ENCODE measurements around the gene YPEL3. TPM values are rescaled to one million over a fixed set of nuclear protein-coding genes. Genes with fewer than 3 reads are reported as not detected.

The YPEL3 gene
- total RNA-seq, 2 donors from 2014 or later, result 69.2 to 105 TPM

DNA sequence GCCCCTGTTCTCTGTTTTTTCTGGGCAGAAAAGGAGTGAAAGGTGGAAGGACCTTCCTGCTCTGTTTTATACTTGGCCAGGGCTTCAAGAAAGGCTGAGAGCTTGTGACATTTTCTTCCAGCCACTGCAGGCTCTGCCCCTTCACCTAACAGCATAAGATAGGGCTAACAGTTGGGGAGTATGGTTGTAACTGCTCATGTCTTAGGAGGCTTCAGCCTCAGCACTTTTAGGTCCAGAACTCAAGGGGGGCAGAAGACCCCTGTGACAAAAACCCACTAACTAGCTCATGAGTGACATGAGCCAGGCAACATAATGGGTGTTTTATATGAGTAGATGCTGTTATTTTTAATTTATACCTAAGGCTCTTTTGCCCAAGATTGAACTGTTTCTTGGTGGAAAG, 25.5 kb downstream of the YPEL3 start:
- H3K36me3 ChIP-seq, result peaks cover 53% of the 10 kb centered on the region
- H3K27me3 ChIP-seq (replicated peaks; ENCODE audit: insufficient read depth), result no peaks in the 10 kb centered on the region
- DNase-seq (ENCODE audit: low spot score) (no peak), ATAC-seq (ENCODE audit: insufficient number of reproducible peaks, low FRiP score, low read depth) (no peak)
- H3K4me1 ChIP-seq (ENCODE audit: control insufficient read depth in 1 of 2, low read depth in 2 of 2), result peaks cover 27 to 51% of the 10 kb centered on the region in 2 donors
- H3K9me3 ChIP-seq, result no peaks in the 10 kb centered on the region
- TF ChIP-seq, protein P1, sequence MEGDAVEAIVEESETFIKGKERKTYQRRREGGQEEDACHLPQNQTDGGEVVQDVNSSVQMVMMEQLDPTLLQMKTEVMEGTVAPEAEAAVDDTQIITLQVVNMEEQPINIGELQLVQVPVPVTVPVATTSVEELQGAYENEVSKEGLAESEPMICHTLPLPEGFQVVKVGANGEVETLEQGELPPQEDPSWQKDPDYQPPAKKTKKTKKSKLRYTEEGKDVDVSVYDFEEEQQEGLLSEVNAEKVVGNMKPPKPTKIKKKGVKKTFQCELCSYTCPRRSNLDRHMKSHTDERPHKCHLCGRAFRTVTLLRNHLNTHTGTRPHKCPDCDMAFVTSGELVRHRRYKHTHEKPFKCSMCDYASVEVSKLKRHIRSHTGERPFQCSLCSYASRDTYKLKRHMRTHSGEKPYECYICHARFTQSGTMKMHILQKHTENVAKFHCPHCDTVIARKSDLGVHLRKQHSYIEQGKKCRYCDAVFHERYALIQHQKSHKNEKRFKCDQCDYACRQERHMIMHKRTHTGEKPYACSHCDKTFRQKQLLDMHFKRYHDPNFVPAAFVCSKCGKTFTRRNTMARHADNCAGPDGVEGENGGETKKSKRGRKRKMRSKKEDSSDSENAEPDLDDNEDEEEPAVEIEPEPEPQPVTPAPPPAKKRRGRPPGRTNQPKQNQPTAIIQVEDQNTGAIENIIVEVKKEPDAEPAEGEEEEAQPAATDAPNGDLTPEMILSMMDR (IDR thresholded peaks at IDR 0.05), result no peak
- no peak overlapping the region for H3K4me3 ChIP-seq
- no peak overlapping the region for H3K27ac ChIP-seq

DNA sequence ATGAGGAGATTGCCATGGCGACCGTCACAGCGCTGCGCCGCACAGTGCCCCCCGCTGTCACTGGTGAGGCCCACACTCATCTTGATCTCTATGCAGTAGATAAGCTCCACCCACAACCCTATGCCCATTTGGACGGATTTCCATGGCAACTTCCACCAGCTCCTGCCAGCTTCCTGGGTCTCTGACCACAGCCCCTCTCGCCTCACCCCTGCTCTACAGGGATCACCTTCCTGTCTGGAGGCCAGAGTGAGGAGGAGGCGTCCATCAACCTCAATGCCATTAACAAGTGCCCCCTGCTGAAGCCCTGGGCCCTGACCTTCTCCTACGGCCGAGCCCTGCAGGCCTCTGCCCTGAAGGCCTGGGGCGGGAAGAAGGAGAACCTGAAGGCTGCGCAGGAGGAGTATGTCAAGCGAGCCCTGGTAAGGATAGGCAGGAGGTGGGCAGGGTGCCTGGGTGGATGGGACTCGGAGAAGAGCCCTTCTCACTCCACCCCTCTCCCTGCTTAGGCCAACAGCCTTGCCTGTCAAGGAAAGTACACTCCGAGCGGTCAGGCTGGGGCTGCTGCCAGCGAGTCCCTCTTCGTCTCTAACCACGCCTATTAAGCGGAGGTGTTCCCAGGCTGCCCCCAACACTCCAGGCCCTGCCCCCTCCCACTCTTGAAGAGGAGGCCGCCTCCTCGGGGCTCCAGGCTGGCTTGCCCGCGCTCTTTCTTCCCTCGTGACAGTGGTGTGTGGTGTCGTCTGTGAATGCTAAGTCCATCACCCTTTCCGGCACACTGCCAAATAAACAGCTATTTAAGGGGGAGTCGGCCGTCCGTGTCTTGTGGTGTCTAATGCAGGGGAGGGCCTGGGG, 26.2 kb downstream of the YPEL3 start:
- ATAC-seq (ENCODE audit: insufficient number of reproducible peaks, low FRiP score, low read depth) (no peak), DNase-seq (ENCODE audit: low spot score) (no peak)
- H3K4me1 ChIP-seq (ENCODE audit: control insufficient read depth in 1 of 2, low read depth in 2 of 2), result peaks cover 23 to 45% of the 10 kb centered on the region in 2 donors
- H3K27ac ChIP-seq, result no peak overlapping the region
- H3K9me3 ChIP-seq, result no peaks in the 10 kb centered on the region
- TF ChIP-seq, protein P1 (IDR thresholded peaks at IDR 0.05), result no peak
- H3K36me3 ChIP-seq, result peaks cover 53% of the 10 kb centered on the region
- no peaks in the 10 kb centered on the region for H3K27me3 ChIP-seq (replicated peaks; ENCODE audit: insufficient read depth)
- H3K4me3 ChIP-seq, result no peak overlapping the region

DNA sequence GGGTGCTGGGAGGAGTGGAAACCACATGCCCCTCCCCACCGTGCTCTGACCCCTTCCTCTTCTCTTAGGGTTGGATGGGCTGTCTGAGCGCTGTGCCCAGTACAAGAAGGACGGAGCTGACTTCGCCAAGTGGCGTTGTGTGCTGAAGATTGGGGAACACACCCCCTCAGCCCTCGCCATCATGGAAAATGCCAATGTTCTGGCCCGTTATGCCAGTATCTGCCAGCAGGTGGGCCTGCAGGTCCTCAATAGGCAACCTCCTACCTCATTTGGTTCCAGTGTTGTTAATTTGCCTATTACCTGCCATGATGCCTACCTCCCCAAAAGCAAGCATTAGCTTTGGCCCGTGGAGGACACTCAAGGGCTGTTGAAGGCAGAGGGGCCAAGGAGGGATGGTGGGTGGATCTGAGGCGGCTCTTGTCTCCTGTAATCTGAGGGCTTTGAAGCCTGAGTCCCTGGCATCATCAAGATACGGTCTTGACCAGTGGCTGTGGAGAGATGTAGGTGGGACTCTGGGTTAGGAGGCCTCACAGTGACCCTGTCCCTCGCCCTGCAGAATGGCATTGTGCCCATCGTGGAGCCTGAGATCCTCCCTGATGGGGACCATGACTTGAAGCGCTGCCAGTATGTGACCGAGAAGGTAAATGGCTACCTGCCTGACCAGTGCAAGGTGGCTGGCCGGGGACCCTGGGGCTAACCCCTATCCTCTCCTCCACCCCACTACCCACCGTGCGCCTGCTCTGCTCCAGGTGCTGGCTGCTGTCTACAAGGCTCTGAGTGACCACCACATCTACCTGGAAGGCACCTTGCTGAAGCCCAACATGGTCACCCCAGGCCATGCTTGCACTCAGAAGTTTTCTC, 27.0 kb downstream of the YPEL3 start:
- peaks cover 23 to 43% of the 10 kb centered on the region in 2 donors for H3K4me1 ChIP-seq (ENCODE audit: control insufficient read depth in 1 of 2, low read depth in 2 of 2)
- TF ChIP-seq, protein P1 (IDR thresholded peaks at IDR 0.05), result peak; percentile 34
- peak overlapping the region; percentile 20 to 44 for H3K27ac ChIP-seq
- no peak overlapping the region for H3K4me3 ChIP-seq
- ATAC-seq (ENCODE audit: insufficient number of reproducible peaks, low FRiP score, low read depth) (no peak), DNase-seq (ENCODE audit: low spot score) (no peak)
- H3K36me3 ChIP-seq, result peaks cover 53% of the 10 kb centered on the region
- H3K9me3 ChIP-seq, result no peaks in the 10 kb centered on the region
- H3K27me3 ChIP-seq (replicated peaks; ENCODE audit: insufficient read depth), result no peaks in the 10 kb centered on the region

DNA sequence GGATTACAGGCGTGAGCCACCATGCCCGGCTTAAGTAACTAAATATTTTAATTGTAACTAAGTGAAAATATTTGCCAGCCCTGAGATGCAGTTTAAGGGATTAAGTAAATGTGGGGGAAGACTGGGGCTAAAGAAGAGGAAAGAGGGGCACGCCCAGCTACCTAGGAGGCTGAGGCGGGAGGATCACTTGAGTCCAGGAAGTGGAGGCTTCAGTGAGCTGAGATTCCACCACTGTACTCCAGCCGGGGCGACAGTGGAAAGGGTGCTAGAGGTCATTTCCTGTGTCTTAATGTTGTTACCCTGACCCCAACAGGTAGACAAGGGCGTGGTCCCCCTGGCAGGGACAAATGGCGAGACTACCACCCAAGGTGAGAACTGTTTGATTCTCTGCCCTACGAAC, 27.7 kb downstream of the YPEL3 start:
- ATAC-seq (ENCODE audit: insufficient number of reproducible peaks, low FRiP score, low read depth) (no peak), DNase-seq (ENCODE audit: low spot score) (no peak)
- peak overlapping the region; percentile 20 to 44 for H3K27ac ChIP-seq

More for the DNA sequence above, 27.7 kb downstream of the YPEL3 start:
- TF ChIP-seq, protein P1 (IDR thresholded peaks at IDR 0.05), result no peak
- Histone ChIP-seq H3K36me3 (peaks cover 53% of the 10 kb centered on the region), H3K27me3 (replicated peaks; ENCODE audit: insufficient read depth) (no peaks in the 10 kb centered on the region), H3K4me3 (no peak overlapping the region), H3K9me3 (no peaks in the 10 kb centered on the region), H3K4me1 (ENCODE audit: control insufficient read depth in 1 of 2, low read depth in 2 of 2) (peaks cover 27 to 49% of the 10 kb centered on the region in 2 donors)

Data from thoracic aorta (tissue), 2 donors.